Measurements from ENCODE around the gene MAML2. TPM values are rescaled to one million over a fixed set of nuclear protein-coding genes. Genes with fewer than 3 reads are reported as not detected.

MAML2 gene
- total RNA-seq, 1 donor from 2014 or later: 1.3 TPM

DNA sequence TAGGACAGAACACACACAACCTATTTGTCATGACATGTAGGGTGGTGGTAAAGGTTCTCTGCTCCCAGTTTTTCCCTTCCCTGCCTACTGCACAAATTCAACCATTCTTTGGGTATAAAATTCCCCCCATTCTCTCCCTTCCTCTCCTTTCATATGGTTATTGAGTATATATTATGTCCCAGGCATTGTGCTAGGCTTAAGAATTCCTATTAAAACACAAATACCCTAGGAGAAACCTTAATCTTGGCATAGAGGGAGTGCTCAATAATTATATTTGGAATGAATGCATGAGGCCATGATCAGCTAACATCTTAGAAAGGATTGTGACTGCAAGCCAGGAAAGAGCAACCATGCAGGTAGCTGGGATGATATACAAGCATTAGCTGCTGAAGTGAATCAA, 298.7 kb downstream of the MAML2 start:
- Histone ChIP-seq H3K27me3 (ENCODE audit: control insufficient read depth, insufficient read depth, low read length) (no peaks in the 10 kb centered on the region), H3K4me3 (ENCODE audit: low read depth, low read length) (no peak overlapping the region), H3K36me3 (ENCODE audit: control insufficient read depth, insufficient read depth, low read length) (no peaks in the 10 kb centered on the region)
- DNase-seq (ENCODE audit: low read depth) (no peak), FAIRE-seq (no peak)
- TF ChIP-seq, protein P1, sequence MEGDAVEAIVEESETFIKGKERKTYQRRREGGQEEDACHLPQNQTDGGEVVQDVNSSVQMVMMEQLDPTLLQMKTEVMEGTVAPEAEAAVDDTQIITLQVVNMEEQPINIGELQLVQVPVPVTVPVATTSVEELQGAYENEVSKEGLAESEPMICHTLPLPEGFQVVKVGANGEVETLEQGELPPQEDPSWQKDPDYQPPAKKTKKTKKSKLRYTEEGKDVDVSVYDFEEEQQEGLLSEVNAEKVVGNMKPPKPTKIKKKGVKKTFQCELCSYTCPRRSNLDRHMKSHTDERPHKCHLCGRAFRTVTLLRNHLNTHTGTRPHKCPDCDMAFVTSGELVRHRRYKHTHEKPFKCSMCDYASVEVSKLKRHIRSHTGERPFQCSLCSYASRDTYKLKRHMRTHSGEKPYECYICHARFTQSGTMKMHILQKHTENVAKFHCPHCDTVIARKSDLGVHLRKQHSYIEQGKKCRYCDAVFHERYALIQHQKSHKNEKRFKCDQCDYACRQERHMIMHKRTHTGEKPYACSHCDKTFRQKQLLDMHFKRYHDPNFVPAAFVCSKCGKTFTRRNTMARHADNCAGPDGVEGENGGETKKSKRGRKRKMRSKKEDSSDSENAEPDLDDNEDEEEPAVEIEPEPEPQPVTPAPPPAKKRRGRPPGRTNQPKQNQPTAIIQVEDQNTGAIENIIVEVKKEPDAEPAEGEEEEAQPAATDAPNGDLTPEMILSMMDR (IDR thresholded peaks at IDR 0.05; ENCODE audit: insufficient read depth, low read length, severe bottlenecking): no peak

DNA sequence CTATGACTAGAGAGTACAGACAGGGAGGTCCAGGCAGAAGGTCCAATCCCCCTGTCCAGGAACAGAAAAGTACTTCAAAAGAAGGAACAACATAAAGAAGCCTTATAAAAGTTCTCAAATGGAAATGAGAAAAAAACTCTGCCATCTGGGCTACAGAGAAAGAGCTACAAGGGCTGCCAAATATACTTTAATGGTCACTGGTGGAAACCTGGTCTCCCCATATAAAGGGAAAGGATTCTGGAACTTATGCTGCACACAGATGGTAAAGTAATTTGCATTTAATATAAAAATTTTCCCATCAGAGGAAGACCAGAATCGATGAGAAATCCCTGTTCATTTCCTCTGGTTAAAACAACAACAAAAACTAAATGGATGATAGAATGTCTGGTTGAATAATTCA, 299.7 kb downstream of the MAML2 start:
- no peak for FAIRE-seq
- H3K36me3 ChIP-seq (ENCODE audit: control insufficient read depth, insufficient read depth, low read length): no peaks in the 10 kb centered on the region
- no peak overlapping the region for H3K4me3 ChIP-seq (ENCODE audit: low read depth, low read length)
- DNase-seq (ENCODE audit: low read depth): no peak
- H3K27me3 ChIP-seq (ENCODE audit: control insufficient read depth, insufficient read depth, low read length): no peaks in the 10 kb centered on the region
- TF ChIP-seq, protein P1 (IDR thresholded peaks at IDR 0.05; ENCODE audit: insufficient read depth, low read length, severe bottlenecking): no peak

DNA sequence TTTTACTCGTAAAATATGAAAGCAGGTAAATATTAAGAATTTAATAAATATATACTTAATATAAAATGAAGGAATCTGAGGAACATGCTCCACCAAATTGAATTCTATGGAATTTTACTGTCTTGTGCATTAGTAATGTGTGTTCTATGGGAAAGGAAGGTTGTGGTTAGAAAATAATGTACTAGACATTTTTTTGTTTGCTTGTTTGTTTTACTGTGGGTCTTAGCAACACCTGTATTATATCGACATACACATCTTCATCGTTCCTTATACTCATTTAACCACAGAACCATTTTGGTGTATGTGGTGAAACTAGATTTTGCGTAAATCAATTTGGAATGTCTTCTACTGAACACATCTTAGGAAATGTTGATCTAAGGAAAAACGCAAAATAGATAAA, 304.9 kb downstream of the MAML2 start:
- DNase-seq (ENCODE audit: low read depth) (peak; percentile 62), FAIRE-seq (no peak)
- TF ChIP-seq, protein P1 (IDR thresholded peaks at IDR 0.05; ENCODE audit: insufficient read depth, low read length, severe bottlenecking): no peak
- Histone ChIP-seq H3K36me3 (ENCODE audit: control insufficient read depth, insufficient read depth, low read length) (no peaks in the 10 kb centered on the region), H3K4me3 (ENCODE audit: low read depth, low read length) (no peak overlapping the region), H3K27me3 (ENCODE audit: control insufficient read depth, insufficient read depth, low read length) (no peaks in the 10 kb centered on the region)

DNA sequence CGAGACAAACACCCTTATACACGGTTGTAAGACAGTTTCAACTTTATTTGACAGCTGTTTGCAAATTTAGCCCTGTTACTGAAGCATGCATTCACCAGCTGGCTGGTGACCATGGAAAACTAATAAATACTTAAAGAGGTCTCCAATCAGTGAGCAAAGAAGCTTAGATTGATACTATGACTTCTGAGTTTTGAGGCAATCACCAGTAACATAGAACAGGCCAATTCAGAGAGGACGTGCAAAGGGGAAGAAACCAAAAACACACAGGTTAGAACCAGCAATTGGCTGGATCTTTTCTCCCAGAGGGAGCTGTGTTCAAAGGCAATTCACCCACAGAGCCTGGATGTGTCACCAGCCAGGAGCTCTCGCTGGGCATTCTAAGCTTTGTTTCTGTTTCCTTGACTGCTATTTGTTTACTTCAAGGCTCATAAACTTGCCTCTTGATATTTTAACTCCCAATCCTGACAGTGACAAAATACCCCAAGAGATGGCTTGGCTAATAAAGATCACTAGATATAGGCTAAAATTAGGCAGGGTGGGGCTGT, 305.5 kb downstream of the MAML2 start:
- Histone ChIP-seq H3K36me3 (ENCODE audit: control insufficient read depth, insufficient read depth, low read length) (no peaks in the 10 kb centered on the region), H3K4me3 (ENCODE audit: low read depth, low read length) (no peak overlapping the region), H3K27me3 (ENCODE audit: control insufficient read depth, insufficient read depth, low read length) (no peaks in the 10 kb centered on the region)
- DNase-seq (ENCODE audit: low read depth): peak; percentile 70
- TF ChIP-seq, protein P1 (IDR thresholded peaks at IDR 0.05; ENCODE audit: insufficient read depth, low read length, severe bottlenecking): peak; percentile 26
- no peak for FAIRE-seq

DNA sequence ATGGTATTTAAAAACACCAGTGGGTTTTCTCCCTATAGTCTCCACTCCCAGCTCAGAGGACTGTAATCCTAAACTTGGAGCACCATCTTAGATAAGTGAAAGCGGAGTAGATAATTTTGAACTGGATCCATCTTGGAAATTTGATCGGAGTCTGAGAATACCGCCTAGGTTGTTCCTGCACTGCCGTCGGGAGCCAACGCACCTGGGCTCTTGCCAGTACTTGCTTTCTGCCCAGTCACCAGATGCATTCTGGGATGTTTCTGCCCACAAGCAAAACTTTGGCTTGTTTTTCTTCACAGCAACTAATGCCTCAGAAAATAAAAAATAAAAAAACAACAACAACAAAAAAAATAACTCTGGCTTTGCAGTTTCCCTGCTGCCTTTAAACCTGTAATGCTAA, 306.1 kb downstream of the MAML2 start:
- TF ChIP-seq, protein P1 (IDR thresholded peaks at IDR 0.05; ENCODE audit: insufficient read depth, low read length, severe bottlenecking): no peak
- peak; percentile 40 for DNase-seq (ENCODE audit: low read depth)
- no peaks in the 10 kb centered on the region for H3K36me3 ChIP-seq (ENCODE audit: control insufficient read depth, insufficient read depth, low read length)
- no peaks in the 10 kb centered on the region for H3K27me3 ChIP-seq (ENCODE audit: control insufficient read depth, insufficient read depth, low read length)
- no peak overlapping the region for H3K4me3 ChIP-seq (ENCODE audit: low read depth, low read length)
- no peak for FAIRE-seq

DNA sequence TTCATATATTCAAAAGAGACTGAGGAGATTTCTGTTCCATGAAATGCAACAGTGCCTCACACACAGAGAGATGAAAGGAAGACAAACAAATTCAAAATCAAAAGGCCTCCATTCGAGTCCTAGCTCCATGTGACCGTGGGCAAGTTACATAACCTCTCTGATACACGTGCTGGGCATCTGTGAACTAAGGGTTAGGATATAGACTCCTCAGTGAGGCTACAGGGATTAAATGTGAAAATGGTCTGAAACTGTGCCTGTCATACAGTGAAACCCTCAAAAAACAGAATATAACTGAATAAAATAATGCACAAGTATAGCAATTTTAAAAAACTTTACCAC, 307.3 kb downstream of the MAML2 start:
- Histone ChIP-seq H3K27me3 (ENCODE audit: control insufficient read depth, insufficient read depth, low read length) (no peaks in the 10 kb centered on the region), H3K4me3 (ENCODE audit: low read depth, low read length) (no peak overlapping the region), H3K36me3 (ENCODE audit: control insufficient read depth, insufficient read depth, low read length) (no peaks in the 10 kb centered on the region)
- FAIRE-seq: no peak
- TF ChIP-seq, protein P1 (IDR thresholded peaks at IDR 0.05; ENCODE audit: insufficient read depth, low read length, severe bottlenecking): no peak
- no peak for DNase-seq (ENCODE audit: low read depth)
